GM04504 (cell line): ENCODE measurements around the gene TRA2A.
"Not testable (repeated sequence)": the region's sequence is repeated elsewhere in the genome, so short reads cannot be mapped to it uniquely, and the experiment has no call there.

Experiments used
- DNase-seq: peaks from one replicate; pipeline ENCODE4 v3.0.0-alpha.2; 2012; ENCODE audit warnings: low read depth

TRA2A gene

GRCh38 chr7:23494009-23494408 is 37.8 kb downstream of the TRA2A start:
- DNase-seq = no peak

DNA sequence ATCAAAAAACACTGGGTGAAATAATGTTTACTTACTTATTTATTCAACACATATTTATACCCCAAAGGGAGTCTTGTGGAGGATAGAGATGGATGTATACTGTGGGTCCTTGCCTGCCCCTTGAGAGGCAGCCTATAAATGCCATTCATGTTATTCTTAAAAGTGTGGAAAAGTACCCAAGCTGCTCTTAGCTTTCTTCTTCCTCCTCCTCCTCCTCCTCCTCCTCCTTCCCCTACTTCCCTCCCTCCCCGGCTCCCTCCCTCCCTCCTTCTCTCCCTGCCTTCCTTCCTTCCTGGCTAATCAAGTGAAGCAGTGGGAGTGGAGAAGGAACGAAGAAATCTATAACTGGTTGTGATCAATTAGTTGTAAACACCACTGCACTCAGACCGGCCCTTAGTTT is 40.3 kb downstream of the TRA2A start:
- DNase-seq = no peak

DNA sequence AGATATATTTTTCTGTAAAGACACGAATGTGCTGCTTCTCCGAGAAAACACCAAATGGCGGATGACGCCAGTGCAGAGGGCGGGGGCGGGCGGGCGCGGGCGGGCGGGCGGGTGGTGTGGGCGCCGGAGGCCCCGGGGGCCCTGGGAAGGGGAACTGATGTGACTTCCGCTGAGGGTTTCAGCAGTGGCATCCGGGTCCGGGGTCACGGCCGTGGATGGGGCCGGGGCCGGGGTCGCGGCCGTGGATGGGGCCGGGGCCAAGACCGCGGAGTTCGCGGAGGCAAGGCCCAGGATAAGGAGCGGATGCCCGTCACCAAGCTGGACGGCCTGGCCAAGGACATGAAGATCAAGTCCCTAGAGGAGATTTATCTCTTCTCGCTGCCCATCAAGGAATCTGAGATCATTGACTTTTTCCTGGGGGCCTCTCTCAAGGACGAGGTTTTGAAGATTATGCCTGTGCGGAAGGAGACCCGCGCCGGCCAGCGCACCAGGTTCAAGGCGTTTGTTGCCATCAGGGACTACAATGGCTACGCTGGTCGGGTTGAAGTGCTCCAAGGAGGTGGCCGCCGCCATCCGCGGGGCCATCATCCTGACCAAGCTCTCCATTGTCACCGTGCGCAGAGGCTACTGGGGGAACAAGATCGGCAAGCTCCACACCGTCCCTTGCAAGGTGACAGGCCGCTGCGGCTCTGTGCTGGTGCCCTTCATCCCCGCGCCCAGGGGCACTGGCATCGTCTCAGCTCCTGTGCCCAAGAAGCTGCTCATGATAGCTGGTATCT is 41.2 kb downstream of the TRA2A start:
- DNase-seq = no peak

- not testable (repeated sequence) for DNase-seq
Observed at GRCh38 chr7:23488714-23489113, 43.1 kb downstream of the TRA2A start.

DNA sequence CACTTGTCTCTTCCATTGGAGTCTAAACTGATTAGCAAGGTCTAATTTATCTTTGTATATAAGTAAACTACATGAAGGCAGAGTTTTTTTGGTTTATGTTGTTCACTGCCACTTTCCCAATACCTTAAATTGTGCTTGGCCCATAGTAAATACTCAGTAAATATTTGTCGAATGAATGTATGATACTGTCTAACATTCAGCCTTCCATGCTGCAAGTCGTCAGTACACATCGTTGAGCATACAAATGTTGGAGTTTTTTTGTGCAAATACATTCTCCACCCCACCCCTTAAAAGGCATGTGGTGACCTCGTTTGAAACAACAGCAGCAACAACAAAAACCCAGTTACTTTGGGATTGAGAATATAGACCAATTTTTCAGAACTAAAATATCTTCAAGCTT is 44.1 kb downstream of the TRA2A start:
- no peak for DNase-seq

GRCh38 chr7:23486002-23486773 is 45.6 kb downstream of the TRA2A start:
- DNase-seq = no peak

- no peak for DNase-seq
Observed at GRCh38 chr7:23482686-23483085, 49.1 kb downstream of the TRA2A start.

DNA sequence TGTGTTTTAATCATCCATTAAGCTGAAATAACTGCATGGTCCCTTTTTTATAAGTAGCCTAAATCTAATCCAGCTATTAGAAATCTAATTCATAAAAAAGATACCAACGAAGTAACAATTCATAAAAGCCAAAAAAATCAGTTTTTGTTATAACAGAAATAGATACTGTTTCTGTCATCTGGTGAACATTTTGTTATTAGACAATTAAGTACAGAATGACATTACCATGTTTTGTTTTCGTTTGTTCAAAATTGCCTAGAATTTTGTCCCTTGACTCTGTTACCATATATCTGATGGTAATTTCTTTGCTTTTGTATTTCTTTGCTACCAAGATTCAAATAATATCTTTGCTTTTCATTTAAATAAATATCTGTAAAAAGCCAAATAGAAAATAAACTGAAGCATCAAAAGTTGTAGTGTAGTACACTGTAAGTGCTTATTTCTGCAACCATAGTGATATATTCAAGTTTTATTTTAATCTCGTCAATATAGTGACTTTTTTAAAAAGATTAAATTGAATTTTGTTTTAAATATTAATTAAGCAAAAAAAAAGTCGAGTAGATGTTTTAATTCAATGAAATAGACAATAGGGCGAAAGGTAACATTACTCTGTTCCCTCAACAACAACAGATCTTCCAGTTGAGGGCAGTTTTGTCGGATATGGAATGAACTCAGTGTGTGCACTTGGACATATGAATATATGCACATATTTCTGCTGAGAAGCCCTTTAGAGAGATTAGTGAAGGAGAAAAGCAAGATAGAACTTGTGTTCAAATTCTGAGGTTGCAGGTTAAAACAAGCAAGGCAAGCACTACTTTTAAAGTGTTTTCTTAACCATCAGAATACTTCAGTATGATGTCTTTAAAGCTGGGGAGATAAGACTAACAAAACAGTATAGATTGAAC is 53.6 kb downstream of the TRA2A start:
- no peak for DNase-seq

DNA sequence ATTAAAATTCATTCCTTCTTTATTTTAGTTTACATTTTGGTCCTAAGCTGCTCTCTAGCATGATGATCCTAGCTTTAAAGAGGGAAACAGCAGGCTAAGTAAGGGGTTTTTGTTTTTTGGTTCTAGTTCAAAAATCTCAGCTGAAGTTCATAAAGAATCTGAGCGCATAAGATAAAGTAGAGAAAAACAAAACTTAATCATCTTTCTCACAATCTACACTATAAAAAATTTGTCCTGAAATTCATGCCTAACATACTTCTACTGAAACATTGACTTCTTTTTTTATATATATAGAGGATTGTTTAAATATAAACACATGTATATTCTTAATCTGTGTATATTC is 54.7 kb downstream of the TRA2A start:
- DNase-seq = no peak

DNA sequence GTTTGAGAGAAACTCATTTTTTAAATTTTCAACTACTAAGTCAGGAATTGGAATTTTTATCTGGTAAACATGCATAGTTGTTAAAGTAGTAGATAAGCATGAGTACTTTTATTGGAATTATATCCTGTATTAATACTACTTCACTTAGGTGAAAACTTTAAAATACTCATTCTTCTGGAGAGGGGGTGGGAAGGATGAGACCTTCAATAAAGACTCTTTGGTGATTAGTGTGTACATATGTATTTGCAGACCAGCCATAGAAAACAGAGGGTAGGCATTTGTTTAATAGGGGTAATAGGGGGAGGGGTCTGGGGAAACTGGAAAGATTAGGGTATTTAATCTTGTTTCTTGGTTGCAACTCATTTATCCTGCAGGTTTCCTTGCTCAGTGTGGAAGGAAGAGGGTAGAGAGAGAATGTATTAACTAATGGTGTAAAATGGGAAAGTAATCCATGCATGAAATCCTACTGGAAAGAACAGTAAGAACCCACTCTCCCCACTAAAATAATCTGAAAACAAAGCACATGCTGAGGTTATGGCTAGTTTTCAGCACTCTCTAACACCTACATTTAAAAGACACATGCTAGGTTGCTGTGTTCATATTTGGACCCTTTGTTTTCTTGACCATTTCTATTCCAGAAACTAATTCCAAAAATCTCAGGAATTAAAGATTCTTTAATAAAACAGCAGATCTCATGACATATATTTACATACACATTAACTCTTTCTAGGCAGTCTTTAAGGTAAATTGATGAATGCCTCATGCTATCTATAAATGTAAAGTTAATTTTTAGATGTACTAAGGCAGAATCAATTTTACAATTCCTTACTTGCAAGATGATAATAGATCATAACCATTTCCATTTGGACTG is 55.3 kb downstream of the TRA2A start:
- no peak for DNase-seq

DNA sequence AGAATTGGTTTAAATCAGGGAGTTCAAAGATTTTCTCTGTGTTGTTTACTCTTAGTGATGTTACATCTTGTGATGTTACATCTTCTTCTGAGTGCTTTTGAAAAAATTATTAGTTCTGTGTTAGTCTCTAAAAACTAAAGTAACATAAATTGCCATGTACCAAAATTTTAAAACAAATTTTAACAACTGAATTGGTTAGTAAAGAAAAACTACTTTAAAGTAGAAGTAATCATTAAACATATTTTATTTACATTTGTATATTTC is 56.3 kb downstream of the TRA2A start:
- DNase-seq = no peak

GRCh38 chr7:23474829-23475575 is 56.8 kb downstream of the TRA2A start:
- no peak for DNase-seq

DNA sequence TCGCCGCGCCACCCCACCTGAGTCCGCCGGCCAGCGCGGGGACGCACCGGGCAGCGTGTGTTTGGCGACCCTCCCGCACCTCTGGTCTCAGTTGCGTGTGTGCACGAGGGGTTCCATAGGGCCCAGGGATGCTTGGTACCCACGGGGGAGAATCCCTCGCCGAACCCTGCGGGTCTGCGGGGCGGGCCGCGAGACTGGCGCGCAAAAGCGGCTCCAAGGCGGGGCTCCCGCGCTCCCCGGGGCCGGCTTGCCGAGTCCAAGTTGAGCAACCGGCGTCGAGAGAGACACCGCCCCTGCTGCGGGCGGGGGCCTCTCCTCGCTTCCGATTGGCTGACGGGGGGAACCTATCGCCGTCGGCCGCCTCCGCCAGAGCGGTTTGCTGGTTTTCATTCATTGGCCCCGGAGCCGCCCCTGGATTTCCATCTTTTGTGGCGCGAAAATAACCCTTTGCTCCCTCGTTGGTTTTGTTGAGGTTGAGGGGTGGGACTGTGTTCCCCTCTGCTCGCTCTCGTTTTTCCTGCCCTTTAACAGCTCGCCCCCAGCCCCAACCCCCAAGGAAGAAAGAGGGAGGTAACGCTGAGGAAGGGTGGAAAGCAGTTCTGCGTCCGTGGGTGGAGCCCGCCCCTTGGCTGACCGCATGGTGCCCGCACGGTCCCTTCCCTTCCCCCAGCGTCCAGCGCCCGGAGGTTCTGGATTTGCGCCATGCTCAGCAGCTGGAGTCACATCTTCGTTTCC is 57.5 kb downstream of the TRA2A start:
- peak; percentile 83 for DNase-seq

DNA sequence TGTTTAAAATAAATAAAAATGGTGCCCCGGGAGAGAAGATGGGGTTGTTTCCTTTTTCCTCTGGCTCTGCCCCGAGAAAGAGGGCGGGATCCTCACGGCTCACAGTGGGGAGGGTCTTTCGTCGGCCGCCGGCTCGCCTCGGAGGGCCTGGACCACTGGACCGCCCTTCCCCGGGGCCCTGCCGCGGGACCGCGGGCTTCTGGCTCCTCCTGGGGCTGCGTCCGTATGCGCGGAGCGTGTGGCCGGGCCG is 58.0 kb downstream of the TRA2A start:
- no peak for DNase-seq

GRCh38 chr7:23472956-23473843 is 58.6 kb downstream of the TRA2A start:
- DNase-seq = no peak

DNA sequence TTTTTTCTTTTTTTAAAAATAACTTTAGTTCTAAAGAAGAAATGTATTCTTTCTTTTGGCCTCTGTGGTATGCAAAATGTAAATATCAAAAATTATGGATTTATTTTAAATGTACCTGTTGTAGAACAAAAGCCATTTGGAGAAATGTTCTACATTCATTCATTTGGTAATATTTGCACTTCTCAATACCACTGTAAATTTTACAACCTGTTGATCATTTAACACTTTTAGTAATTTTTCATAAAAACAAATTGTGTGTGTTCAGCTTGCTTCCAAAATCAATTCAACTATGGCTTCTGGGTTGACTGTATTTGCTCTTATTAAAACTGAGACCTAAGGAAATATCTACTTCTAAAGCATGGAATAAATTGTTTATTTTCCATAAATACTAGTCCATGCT is 59.2 kb downstream of the TRA2A start:
- no peak for DNase-seq

DNA sequence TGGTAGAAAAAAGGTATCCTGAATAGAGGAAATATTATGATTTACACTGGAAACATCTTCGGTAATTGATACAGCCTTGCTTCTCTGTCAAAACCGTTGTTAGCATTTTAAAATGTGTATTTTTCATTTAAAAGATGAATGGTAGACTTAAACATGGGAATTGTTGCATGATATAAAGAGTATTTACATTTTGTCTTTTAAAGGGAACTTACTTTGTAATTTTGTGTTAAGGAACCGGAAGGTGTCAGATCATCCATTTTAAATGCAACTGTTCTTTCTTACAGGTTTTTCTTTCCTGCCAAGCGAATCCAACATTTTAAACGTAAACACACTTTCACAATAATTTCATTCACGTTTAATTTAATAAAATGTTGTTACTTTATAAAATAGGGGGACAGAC is 59.7 kb downstream of the TRA2A start:
- DNase-seq = no peak

DNA sequence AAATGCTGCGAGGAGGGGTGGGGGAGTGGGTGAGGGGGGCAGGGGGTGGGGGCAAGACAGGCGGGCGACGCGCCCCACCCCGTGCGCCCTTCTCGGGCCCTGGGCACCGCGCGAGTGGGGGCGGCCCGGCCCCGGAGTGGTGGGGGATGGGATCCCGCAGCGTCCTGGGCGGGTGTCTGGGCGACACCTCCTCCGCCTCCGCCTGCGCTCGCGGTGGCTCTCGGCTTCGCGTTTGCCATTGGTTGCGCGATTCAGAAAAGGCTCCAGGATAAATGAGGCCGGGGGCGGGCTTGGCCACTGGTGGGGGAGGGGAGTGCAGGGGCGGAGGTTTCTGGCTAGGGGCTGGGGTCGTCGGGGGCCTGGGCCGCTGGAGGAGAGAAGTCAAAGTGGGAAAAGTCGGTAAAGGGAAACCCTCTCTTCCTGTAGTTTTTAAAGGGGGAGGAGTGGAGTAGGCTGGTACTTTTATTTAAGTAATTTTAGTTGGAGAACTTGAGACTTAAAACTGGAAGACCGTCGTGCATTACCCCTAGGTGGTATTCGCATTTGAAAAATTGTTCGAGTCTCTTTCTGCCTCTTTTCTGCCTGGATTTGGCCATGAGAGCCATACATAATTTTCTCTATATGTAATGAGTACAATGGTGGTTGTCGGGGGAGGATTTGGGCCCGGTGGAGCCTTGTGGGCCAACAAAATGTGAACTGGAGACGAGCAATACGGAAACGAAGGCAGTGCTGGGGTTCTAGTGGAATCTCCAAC is 60.5 kb downstream of the TRA2A start:
- DNase-seq = no peak
